ENCODE results near the gene NCMAP. TPM values are rescaled to one million over a fixed set of nuclear protein-coding genes. Genes with fewer than 3 reads are reported as not detected.
A peak's percentile ranks its signal among the peaks of the same experiment; 100 is the strongest.

The NCMAP gene
- total and polyA plus RNA-seq, 2 experiments from 2014 or later: 0.17 to 0.23 TPM

GRCh38 chr1:24566236-24566867 is 10.5 kb downstream of the NCMAP start:
- DNase-seq (ENCODE audit: low spot score): no peak
- no peak for ATAC-seq
- peaks cover 24% of the 10 kb centered on the region for H3K4me1 Mint-ChIP-seq
- Histone ChIP-seq H3K4me3 (peak overlapping the region; percentile 20; the same call in 1 of the 2 replicates), H3K79me2 (replicated peaks; ENCODE audit: insufficient read depth) (no peaks in the 10 kb centered on the region), H3K4me2 (peak overlapping the region; percentile 29; the same call in 1 of the 2 replicates), H4K20me1 (replicated peaks; ENCODE audit: insufficient read depth) (no peaks in the 10 kb centered on the region), H3K36me3 (ENCODE audit: insufficient read depth) (no peaks in the 10 kb centered on the region), H3F3A (replicated peaks; ENCODE audit: low read depth) (no peaks in the 10 kb centered on the region), H2AFZ (0 out of 2 replicates have a peak overlapping the region, but pooled peaks have one; percentile 28), H3K27me3 (ENCODE audit: insufficient read depth) (no peaks in the 10 kb centered on the region), H3K4me1 (ENCODE audit: insufficient read depth) (peaks cover 17% of the 10 kb centered on the region), H3K27ac (ENCODE audit: low read depth) (no peak overlapping the region), H3K9me2 (ENCODE audit: insufficient read depth) (0 out of 2 replicates have a peak, but pooled peaks cover 2% of the 10 kb centered on the region)
- TF ChIP-seq ZNF462 (CRISPR knock-in tag; IDR thresholded peaks at IDR 0.05): no peak
- no peak for TF ChIP-seq CTCF (conservative IDR thresholded peaks at IDR 0.05; ENCODE audit: low read depth in 2 of 2)
- TF ChIP-seq POLR2AphosphoS5 (IDR thresholded peaks at IDR 0.05; ENCODE audit: low read depth): no peak
- TF ChIP-seq CREB1 (CRISPR knock-in tag; IDR thresholded peaks at IDR 0.05; ENCODE audit: low read depth): no peak
- H3K27me3 Mint-ChIP-seq (ENCODE audit: insufficient read depth, low read depth, poor library complexity): peaks cover 3% of the 10 kb centered on the region
- H3K9me3 Mint-ChIP-seq: peaks cover 17% of the 10 kb centered on the region
- H3K4me3 Mint-ChIP-seq: no peak overlapping the region; the same call in 2 of the 3 replicates
- H3K27ac Mint-ChIP-seq: no peak overlapping the region
- peaks cover 3% of the 10 kb centered on the region; the same call in 2 of the 3 replicates for H3K36me3 Mint-ChIP-seq (ENCODE audit: low read depth)

Data from GM23338 (cell line).